HTERT RPE-1 (cell line): ENCODE measurements around the gene REEP6.

Experiments
- in situ Hi-C: fragments of 300-500 bp; cut with MboI; formaldehyde crosslinking; loops from 4 replicates; pipeline ENCODE4 v1.14.3; 2020; ENCODE audit warnings: low sequenced_read_pairs

Gene REEP6

DNA sequence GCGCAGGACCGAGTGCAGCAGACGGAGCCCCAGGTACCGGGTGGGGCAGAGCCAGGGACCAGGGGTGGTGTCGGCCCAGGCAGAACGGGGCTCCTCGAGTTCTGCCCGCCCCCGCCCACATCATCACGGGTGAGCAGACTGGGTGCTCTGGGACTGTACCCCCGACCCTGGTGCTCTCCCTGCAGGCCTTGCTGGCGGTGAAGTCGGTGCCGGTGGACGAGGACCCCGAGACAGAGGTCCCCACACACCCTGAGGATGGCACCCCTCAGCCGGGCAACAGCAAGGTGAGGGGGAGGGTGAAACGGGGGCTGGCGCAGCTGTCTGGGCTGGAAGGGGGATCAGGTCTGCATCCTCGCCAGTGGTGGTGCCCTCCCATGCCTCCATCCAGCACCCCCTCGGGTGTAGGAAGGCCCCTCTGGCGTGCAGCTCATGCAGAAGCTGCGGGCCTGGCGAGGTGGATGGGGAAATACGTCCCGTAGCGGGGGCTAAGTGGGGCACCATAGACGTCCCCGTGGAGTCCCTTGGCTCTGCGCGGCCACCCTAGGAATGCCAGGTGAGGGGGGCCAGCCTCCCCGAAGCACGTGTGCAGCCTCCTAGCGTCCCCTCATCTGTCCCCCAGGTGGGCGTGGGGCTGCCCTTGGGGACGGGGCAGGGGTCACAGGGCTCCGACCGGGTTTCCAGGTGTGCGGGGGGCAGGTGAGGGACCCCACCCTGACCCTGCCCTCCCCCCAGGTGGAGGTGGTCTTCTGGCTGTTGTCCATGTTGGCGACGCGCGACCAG is 34.7 kb upstream of the REEP6 start:
- in situ Hi-C loops: no loop called here

GRCh38 chr19:1457031-1457739 is 33.8 kb upstream of the REEP6 start:
- in situ Hi-C loops: no loop called here

DNA sequence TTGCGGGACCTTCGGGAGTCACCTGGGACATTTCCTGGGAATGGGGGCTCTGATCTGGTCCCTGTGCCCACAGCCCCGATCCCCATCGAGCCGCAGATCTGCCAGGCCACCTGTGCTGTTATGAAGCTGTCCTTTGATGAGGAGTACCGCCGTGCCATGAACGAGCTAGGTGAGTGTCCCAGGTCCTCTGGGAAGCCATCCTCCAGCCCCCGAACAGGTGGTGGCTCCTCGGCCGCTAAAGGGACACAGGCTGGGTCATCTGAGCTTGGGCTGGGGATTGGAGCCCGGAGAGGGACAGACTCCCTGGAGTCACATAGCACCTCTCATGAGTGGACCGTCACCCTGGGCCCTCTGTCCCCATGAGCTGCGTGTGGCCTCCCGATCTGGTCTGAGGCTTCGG is 33.1 kb upstream of the REEP6 start:
- in situ Hi-C loops: no loop called here

DNA sequence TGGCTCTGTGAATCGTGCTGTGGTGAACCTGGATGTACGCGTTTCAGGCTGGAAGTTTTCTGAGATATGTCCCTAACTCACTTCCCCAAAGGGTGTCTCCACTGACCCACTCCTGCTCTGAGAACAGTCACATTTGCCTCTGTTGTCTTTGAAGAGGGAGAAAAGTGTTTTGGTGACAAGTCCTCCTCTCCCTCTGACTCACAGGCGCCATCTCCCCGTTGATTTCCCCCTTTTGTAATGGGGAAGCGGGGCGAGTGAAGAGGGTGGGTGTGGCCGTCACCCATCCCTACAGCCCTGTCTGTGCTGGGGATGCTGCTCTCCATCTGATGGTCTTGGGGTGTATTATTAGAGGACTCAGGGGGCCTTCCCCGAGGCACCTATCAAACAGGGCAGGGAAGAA is 31.5 kb upstream of the REEP6 start:
- in situ Hi-C loops: no loop called here

GRCh38 chr19:1460033-1460995 is 30.7 kb upstream of the REEP6 start:
- in situ Hi-C loops: no loop called here

DNA sequence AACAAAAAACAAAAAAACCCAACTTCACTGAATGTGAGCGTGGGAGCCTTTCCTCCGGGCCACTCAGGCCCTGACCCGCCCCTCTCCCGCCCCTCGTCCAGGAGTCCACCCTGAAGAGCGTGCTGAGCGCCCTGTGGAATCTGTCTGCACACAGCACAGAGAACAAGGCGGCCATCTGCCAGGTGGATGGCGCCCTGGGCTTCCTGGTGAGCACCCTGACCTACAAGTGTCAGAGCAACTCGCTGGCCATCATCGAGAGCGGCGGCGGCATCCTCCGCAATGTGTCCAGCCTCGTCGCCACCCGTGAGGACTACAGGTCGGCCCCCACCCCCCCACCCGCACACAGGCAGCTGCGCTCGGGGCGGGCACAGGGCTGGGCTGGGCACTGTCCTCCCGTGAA is 29.1 kb upstream of the REEP6 start:
- in situ Hi-C loops: no loop called here

DNA sequence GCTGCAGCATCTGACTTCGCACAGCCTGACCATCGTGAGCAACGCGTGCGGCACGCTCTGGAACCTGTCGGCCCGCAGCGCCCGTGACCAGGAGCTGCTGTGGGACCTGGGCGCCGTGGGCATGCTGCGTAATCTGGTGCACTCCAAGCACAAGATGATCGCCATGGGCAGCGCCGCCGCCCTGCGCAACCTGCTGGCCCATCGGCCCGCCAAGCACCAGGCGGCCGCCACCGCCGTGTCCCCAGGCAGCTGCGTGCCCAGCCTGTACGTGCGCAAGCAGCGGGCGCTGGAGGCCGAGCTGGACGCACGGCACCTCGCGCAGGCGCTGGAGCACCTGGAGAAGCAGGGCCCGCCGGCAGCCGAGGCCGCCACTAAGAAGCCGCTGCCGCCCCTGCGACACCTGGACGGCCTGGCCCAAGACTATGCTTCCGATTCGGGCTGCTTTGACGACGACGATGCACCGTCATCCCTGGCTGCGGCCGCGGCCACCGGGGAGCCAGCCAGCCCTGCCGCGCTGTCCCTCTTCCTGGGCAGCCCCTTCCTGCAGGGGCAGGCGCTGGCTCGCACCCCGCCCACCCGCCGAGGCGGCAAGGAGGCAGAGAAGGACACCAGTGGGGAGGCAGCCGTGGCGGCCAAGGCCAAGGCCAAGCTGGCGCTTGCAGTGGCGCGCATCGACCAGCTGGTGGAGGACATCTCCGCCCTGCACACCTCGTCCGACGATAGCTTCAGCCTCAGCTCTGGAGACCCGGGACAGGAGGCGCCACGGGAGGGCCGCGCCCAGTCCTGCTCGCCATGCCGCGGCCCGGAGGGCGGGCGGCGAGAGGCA is 25.6 kb upstream of the REEP6 start:
- in situ Hi-C loops: no loop called here

DNA sequence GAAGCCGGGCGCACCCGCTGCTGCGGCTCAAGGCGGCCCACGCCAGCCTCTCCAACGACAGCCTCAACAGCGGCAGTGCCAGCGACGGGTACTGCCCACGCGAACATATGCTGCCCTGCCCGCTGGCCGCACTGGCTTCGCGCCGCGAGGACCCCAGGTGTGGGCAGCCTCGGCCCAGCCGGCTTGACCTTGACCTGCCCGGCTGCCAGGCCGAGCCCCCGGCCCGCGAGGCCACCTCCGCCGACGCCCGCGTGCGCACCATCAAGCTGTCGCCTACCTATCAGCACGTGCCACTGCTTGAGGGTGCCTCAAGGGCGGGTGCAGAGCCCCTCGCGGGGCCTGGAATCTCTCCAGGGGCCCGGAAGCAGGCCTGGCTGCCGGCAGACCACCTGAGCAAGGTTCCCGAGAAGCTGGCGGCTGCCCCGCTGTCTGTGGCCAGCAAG is 24.9 kb upstream of the REEP6 start:
- in situ Hi-C loops: no loop called here

DNA sequence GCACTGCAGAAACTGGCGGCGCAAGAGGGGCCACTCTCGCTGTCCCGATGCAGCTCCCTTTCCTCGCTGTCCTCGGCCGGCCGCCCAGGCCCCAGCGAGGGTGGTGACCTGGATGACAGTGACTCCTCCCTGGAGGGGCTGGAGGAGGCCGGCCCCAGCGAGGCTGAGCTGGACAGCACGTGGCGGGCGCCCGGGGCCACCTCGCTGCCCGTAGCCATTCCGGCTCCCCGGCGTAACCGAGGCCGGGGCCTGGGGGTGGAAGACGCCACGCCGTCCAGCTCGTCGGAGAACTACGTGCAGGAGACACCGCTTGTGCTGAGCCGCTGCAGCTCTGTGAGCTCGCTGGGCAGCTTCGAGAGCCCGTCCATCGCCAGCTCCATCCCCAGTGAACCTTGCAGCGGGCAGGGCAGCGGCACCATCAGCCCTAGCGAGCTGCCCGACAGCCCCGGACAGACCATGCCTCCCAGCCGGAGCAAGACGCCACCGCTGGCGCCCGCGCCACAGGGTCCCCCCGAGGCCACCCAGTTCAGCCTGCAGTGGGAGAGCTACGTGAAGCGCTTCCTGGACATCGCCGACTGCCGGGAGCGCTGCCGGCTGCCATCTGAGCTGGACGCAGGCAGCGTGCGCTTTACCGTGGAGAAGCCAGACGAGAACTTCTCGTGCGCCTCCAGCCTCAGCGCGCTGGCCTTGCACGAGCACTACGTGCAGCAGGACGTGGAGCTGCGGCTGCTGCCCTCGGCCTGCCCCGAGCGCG is 24.3 kb upstream of the REEP6 start:
- in situ Hi-C loops: no loop called here

DNA sequence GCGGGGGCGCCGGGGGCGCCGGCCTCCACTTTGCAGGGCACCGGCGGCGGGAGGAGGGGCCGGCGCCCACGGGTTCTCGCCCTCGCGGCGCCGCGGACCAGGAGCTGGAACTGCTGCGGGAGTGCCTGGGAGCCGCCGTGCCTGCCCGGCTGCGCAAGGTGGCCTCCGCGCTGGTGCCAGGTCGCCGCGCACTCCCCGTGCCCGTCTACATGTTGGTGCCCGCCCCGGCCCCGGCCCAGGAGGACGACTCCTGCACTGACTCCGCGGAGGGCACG is 23.8 kb upstream of the REEP6 start:
- in situ Hi-C loops: no loop called here

GRCh38 chr19:1467490-1468273 is 23.3 kb upstream of the REEP6 start:
- in situ Hi-C loops: no loop called here

GRCh38 chr19:1468274-1468820 is 22.6 kb upstream of the REEP6 start:
- in situ Hi-C loops: no loop called here

- in situ Hi-C loops: no loop called here
Measured at GRCh38 chr19:1468821-1469254, 22.1 kb upstream of the REEP6 start.

DNA sequence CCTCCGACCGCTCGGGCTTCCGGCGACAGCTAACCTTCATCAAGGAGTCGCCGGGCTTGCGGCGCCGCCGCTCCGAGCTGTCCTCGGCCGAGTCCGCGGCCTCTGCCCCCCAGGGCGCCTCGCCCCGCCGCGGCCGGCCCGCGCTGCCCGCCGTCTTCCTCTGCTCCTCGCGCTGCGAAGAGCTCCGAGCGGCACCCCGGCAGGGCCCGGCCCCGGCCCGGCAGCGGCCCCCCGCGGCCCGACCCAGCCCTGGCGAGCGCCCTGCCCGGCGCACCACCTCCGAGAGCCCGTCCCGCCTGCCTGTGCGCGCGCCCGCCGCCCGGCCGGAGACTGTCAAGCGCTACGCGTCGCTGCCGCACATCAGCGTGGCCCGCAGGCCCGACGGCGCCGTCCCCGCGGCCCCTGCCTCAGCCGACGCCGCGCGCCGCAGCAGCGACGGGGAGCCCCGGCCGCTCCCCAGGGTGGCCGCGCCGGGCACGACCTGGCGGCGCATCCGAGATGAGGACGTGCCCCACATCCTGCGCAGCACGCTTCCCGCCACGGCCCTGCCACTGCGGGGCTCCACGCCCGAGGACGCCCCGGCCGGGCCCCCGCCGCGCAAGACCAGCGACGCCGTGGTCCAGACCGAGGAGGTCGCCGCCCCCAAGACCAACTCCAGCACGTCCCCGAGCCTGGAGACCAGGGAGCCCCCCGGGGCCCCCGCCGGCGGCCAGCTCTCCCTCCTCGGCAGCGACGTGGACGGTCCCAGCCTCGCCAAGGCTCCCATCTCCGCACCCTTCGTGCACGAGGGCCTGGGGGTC is 21.5 kb upstream of the REEP6 start:
- in situ Hi-C loops: no loop called here

GRCh38 chr19:1470055-1470304 is 21.0 kb upstream of the REEP6 start:
- in situ Hi-C loops: no loop called here

GRCh38 chr19:1470305-1471009 is 20.5 kb upstream of the REEP6 start:
- in situ Hi-C loops: no loop called here

DNA sequence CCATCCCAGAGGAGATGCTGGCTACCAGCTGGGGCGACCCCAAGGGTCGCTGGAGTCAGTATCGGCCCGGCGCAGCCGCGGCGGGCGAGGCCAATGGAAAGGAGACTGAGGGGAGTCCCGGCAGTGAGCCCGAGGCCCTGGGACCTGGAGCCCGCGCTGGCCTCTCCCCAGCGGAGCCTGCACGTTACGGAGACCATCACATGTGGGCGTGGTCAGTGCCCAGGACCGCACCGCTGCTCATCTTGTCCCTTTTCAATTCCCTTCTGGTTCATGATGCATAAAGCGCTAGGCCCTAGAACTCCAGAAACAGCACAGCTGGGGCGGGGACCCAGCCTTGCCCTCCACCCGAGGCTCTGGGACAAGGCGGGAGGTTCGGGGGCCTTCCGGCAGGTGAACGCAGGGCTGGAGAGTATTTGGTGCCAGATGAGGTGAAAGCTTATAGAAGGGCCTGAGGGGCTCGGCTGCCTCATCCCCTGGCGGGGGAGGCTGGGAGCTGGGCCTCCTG is 19.9 kb upstream of the REEP6 start:
- in situ Hi-C loops: no loop called here
